Mesendoderm (in vitro differentiated cells): Measurements from ENCODE around the gene WLS.

Experiments
- DNase-seq: peaks from one replicate; pipeline ENCODE4 v3.0.0; 2013
- H2AK5ac ChIP-seq: 2 replicates; pipeline ENCODE4 v1.6.1; 2013; ENCODE audit warnings: low read length, inconsistent platforms
- H2BK120ac ChIP-seq: 2 replicates; pipeline ENCODE4 v1.6.1; 2013; ENCODE audit warnings: low read depth, mild to moderate bottlenecking, low read length, moderate library complexity, mixed read lengths
- H2BK15ac ChIP-seq: replicated peaks from 2 replicates; pipeline ENCODE4 v1.6.1; 2013; ENCODE audit warnings: low read depth, mild to moderate bottlenecking, moderate library complexity
- H2BK5ac ChIP-seq: 2 replicates; pipeline ENCODE4 v1.6.1; 2013; ENCODE audit warnings: low read length, inconsistent platforms
- H3K18ac ChIP-seq: 2 replicates; pipeline ENCODE4 v1.6.1; 2013; ENCODE audit warnings: mild to moderate bottlenecking, low read length, mixed read lengths
- H3K23ac ChIP-seq: one replicate; pipeline ENCODE4 v1.6.1; 2013; ENCODE audit warnings: low read length
- H3K27ac ChIP-seq: 2 replicates; pipeline ENCODE4 v1.5.1; 2013; ENCODE audit warnings: low read depth, mild to moderate bottlenecking, inconsistent platforms, low read length, moderate library complexity
- H3K27me3 ChIP-seq: 2 replicates; pipeline ENCODE4 v1.6.1; 2013; ENCODE audit warnings: low read length, control low read depth, mild to moderate bottlenecking, inconsistent platforms; ENCODE audit not compliant: insufficient read depth, poor library complexity
- H3K36me3 ChIP-seq: 2 replicates; pipeline ENCODE4 v1.6.1; 2013; ENCODE audit warnings: low read length, inconsistent platforms; ENCODE audit not compliant: control insufficient read depth, insufficient read depth
- H3K4ac ChIP-seq: one replicate; pipeline ENCODE4 v1.6.1; 2013; ENCODE audit warnings: low read depth, mild to moderate bottlenecking, low read length, moderate library complexity
- H3K4me1 ChIP-seq: 2 replicates; pipeline ENCODE4 v1.6.1; 2013; ENCODE audit warnings: low read depth, low read length, inconsistent platforms; ENCODE audit not compliant: control insufficient read depth
- H3K4me2 ChIP-seq: 2 replicates; pipeline ENCODE4 v1.6.1; 2013; ENCODE audit warnings: low read length
- H3K4me3 ChIP-seq: 2 replicates; pipeline ENCODE4 v1.5.1; 2013; ENCODE audit warnings: mild to moderate bottlenecking, low read length
- H3K56ac ChIP-seq: one replicate; pipeline ENCODE4 v1.6.1; 2013; ENCODE audit warnings: low read length
- H3K79me1 ChIP-seq: 2 replicates; pipeline ENCODE4 v1.6.1; 2013; ENCODE audit warnings: low read length, inconsistent platforms
- H3K79me2 ChIP-seq: 2 replicates; pipeline ENCODE4 v1.6.1; 2013; ENCODE audit warnings: mild to moderate bottlenecking, low read length; ENCODE audit not compliant: control insufficient read depth, insufficient read depth
- H3K9ac ChIP-seq: 2 replicates; pipeline ENCODE4 v1.6.1; 2013; ENCODE audit warnings: low read length, inconsistent platforms
- H4K5ac ChIP-seq: one replicate; pipeline ENCODE4 v1.6.1; 2013; ENCODE audit warnings: low read length
- H4K8ac ChIP-seq: one replicate; pipeline ENCODE4 v1.6.1; 2013; ENCODE audit warnings: low read depth, mild to moderate bottlenecking, control low read depth, low read length, moderate library complexity
- WGBS: extraction: QIAGEN DNeasy Blood & Tissue Kit; methylation state at CpG from one replicate; pipeline ENCODE4 v1.1.7; 2013; ENCODE audit warnings: low lambda C conversion rate, missing lambda C conversion rate; ENCODE audit not compliant: insufficient coverage; ENCODE audit errors: extremely low coverage; 5-methylcytosine and 5-hydroxymethylcytosine counted together

WLS gene

GRCh38 chr1:68225781-68226180, 6.5 kb downstream of the WLS start:
- WGBS, result 100% methylated on average over 1 of the region's 1 CpG
- H2BK15ac ChIP-seq, result no peak overlapping the region
- H3K27ac ChIP-seq, result no peak overlapping the region
- H2AK5ac ChIP-seq, result no peak overlapping the region
- no peaks in the 10 kb centered on the region for H3K27me3 ChIP-seq
- no peak overlapping the region for H2BK5ac ChIP-seq
- peaks cover 7% of the 10 kb centered on the region for H3K79me1 ChIP-seq
- no peak overlapping the region for H3K4ac ChIP-seq
- no peak overlapping the region for H4K5ac ChIP-seq
- no peak overlapping the region for H3K4me3 ChIP-seq
- H4K8ac ChIP-seq, result no peak overlapping the region
- H2BK120ac ChIP-seq, result no peak overlapping the region
- H3K9ac ChIP-seq, result no peak overlapping the region
- H3K23ac ChIP-seq, result no peak overlapping the region
- no peak overlapping the region for H3K4me2 ChIP-seq
- no peak overlapping the region for H3K18ac ChIP-seq
- peaks cover 44% of the 10 kb centered on the region for H3K79me2 ChIP-seq
- no peak for DNase-seq
- H3K36me3 ChIP-seq, result no peaks in the 10 kb centered on the region
- H3K4me1 ChIP-seq, result peaks cover 10% of the 10 kb centered on the region
- no peak overlapping the region for H3K56ac ChIP-seq

GRCh38 chr1:68223687-68224086, 8.6 kb downstream of the WLS start:
- no CpG with 5 or more reads among the region's 2 CpGs for WGBS
- Histone ChIP-seq H3K27me3 (no peaks in the 10 kb centered on the region), H3K4me1 (peaks cover 9% of the 10 kb centered on the region)

GRCh38 chr1:68221980-68222373, 10.3 kb downstream of the WLS start:
- no peak overlapping the region for H2BK120ac ChIP-seq
- H3K36me3 ChIP-seq, result no peaks in the 10 kb centered on the region
- DNase-seq, result no peak
- peaks cover 19% of the 10 kb centered on the region for H3K4me1 ChIP-seq
- no peak overlapping the region for H4K8ac ChIP-seq
- H3K18ac ChIP-seq, result no peak overlapping the region
- no peak overlapping the region for H2BK15ac ChIP-seq
- H3K4ac ChIP-seq, result peak overlapping the region; percentile 36
- no peak overlapping the region for H4K5ac ChIP-seq
- no peak overlapping the region for H3K56ac ChIP-seq
- H3K79me1 ChIP-seq, result peaks cover 7% of the 10 kb centered on the region
- H3K79me2 ChIP-seq, result peaks cover 36% of the 10 kb centered on the region
- no peaks in the 10 kb centered on the region for H3K27me3 ChIP-seq
- H2BK5ac ChIP-seq, result no peak overlapping the region
- no peak overlapping the region for H3K4me2 ChIP-seq
- H3K4me3 ChIP-seq, result no peak overlapping the region
- H3K27ac ChIP-seq, result no peak overlapping the region
- no peak overlapping the region for H3K9ac ChIP-seq
- H2AK5ac ChIP-seq, result no peak overlapping the region
- WGBS, result no CpG with 5 or more reads among the region's 5 CpGs
- no peak overlapping the region for H3K23ac ChIP-seq

More at GRCh38 chr1:68223687-68224086, 8.6 kb downstream of the WLS start:
- Histone ChIP-seq H2BK5ac (no peak overlapping the region), H3K4ac (no peak overlapping the region), H2AK5ac (no peak overlapping the region), H3K36me3 (no peaks in the 10 kb centered on the region), H2BK120ac (no peak overlapping the region), H3K23ac (no peak overlapping the region), H4K5ac (no peak overlapping the region), H3K56ac (no peak overlapping the region), H2BK15ac (no peak overlapping the region), H3K4me2 (no peak overlapping the region), H3K27ac (no peak overlapping the region), H3K18ac (no peak overlapping the region), H3K4me3 (no peak overlapping the region), H3K79me1 (peaks cover 5% of the 10 kb centered on the region), H4K8ac (no peak overlapping the region), H3K79me2 (peaks cover 30% of the 10 kb centered on the region), H3K9ac (no peak overlapping the region)
- no peak for DNase-seq

- peaks cover 20% of the 10 kb centered on the region for H3K4me1 ChIP-seq
These were observed 11.0 kb downstream of the WLS start for GRCh38 chr1:68221001-68221979.

GRCh38 chr1:68220420-68220819, 11.9 kb downstream of the WLS start:
- H2BK15ac ChIP-seq, result no peak overlapping the region
- peaks cover 6% of the 10 kb centered on the region for H3K79me1 ChIP-seq
- peaks cover 20% of the 10 kb centered on the region for H3K4me1 ChIP-seq
- H3K27ac ChIP-seq, result no peak overlapping the region
- no peak overlapping the region for H3K9ac ChIP-seq
- H4K5ac ChIP-seq, result no peak overlapping the region
- no peak for DNase-seq
- no peak overlapping the region for H3K18ac ChIP-seq
- H2BK120ac ChIP-seq, result no peak overlapping the region
- no peaks in the 10 kb centered on the region for H3K27me3 ChIP-seq
- peaks cover 31% of the 10 kb centered on the region for H3K79me2 ChIP-seq
- H3K56ac ChIP-seq, result no peak overlapping the region
- WGBS, result no CpG with 5 or more reads among the region's 4 CpGs
- no peak overlapping the region for H3K4me3 ChIP-seq
- no peak overlapping the region for H2AK5ac ChIP-seq
- H3K4me2 ChIP-seq, result no peak overlapping the region
- no peak overlapping the region for H3K4ac ChIP-seq
- H3K23ac ChIP-seq, result no peak overlapping the region
- no peak overlapping the region for H2BK5ac ChIP-seq
- no peak overlapping the region for H4K8ac ChIP-seq
- no peaks in the 10 kb centered on the region for H3K36me3 ChIP-seq

More at GRCh38 chr1:68221001-68221979, 11.0 kb downstream of the WLS start:
- H3K36me3 ChIP-seq, result no peaks in the 10 kb centered on the region
- H3K56ac ChIP-seq, result no peak overlapping the region
- H3K4me2 ChIP-seq, result no peak overlapping the region
- no peaks in the 10 kb centered on the region for H3K27me3 ChIP-seq
- peak overlapping the region; percentile 0 for H2BK120ac ChIP-seq
- H4K8ac ChIP-seq, result no peak overlapping the region
- no peak overlapping the region for H2BK5ac ChIP-seq
- no peak overlapping the region for H3K9ac ChIP-seq
- H2BK15ac ChIP-seq, result peak overlapping the region; percentile 36
- H3K4me3 ChIP-seq, result no peak overlapping the region
- no CpG with 5 or more reads among the region's 4 CpGs for WGBS
- peaks cover 7% of the 10 kb centered on the region for H3K79me1 ChIP-seq
- peak overlapping the region; percentile 27 for H3K27ac ChIP-seq
- no peak overlapping the region for H3K23ac ChIP-seq
- no peak for DNase-seq
- H4K5ac ChIP-seq, result no peak overlapping the region
- no peak overlapping the region for H2AK5ac ChIP-seq
- peak overlapping the region; percentile 61 for H3K18ac ChIP-seq
- peaks cover 35% of the 10 kb centered on the region for H3K79me2 ChIP-seq
- peak overlapping the region; percentile 36 for H3K4ac ChIP-seq
